ENCODE measurements around the gene GRIK3.

Gene GRIK3

GRCh38 chr1:36872126-36872754, 162.1 kb downstream of the GRIK3 start:
- Histone ChIP-seq H3K9me3 (ENCODE audit: control insufficient read depth, low read length) (no peaks in the 10 kb centered on the region), H3K27ac (ENCODE audit: insufficient read depth, low read depth, low read length, poor library complexity, severe bottlenecking) (no peak overlapping the region), H3K27me3 (ENCODE audit: control insufficient read depth, insufficient read depth, low read length, poor library complexity, severe bottlenecking) (no peaks in the 10 kb centered on the region), H3K4me3 (ENCODE audit: insufficient read depth, low read depth, low read length) (no peak overlapping the region), H3K36me3 (ENCODE audit: control insufficient read depth, insufficient read depth, low read length) (no peaks in the 10 kb centered on the region), H3K4me1 (ENCODE audit: control insufficient read depth, insufficient read depth, low read length) (no peaks in the 10 kb centered on the region)
- WGBS, 2 experiments = 95 to 96% methylated on average over 22 of the region's 22 CpGs

GRCh38 chr1:36871146-36871971, 163.0 kb downstream of the GRIK3 start:
- no peak overlapping the region for H3K27ac ChIP-seq (ENCODE audit: insufficient read depth, low read depth, low read length, poor library complexity, severe bottlenecking)
- H3K27me3 ChIP-seq (ENCODE audit: control insufficient read depth, insufficient read depth, low read length, poor library complexity, severe bottlenecking) = no peaks in the 10 kb centered on the region
- 80 to 81% methylated on average over 21 of the region's 21 CpGs for WGBS, 2 experiments
- no peaks in the 10 kb centered on the region for H3K9me3 ChIP-seq (ENCODE audit: control insufficient read depth, low read length)
- no peaks in the 10 kb centered on the region for H3K36me3 ChIP-seq (ENCODE audit: control insufficient read depth, insufficient read depth, low read length)
- H3K4me1 ChIP-seq (ENCODE audit: control insufficient read depth, insufficient read depth, low read length) = no peaks in the 10 kb centered on the region
- H3K4me3 ChIP-seq (ENCODE audit: insufficient read depth, low read depth, low read length) = no peak overlapping the region

- H3K4me1 ChIP-seq (ENCODE audit: control insufficient read depth, insufficient read depth, low read length) = no peaks in the 10 kb centered on the region
- H3K27ac ChIP-seq (ENCODE audit: insufficient read depth, low read depth, low read length, poor library complexity, severe bottlenecking) = no peak overlapping the region
- H3K4me3 ChIP-seq (ENCODE audit: insufficient read depth, low read depth, low read length) = no peak overlapping the region
- H3K36me3 ChIP-seq (ENCODE audit: control insufficient read depth, insufficient read depth, low read length) = no peaks in the 10 kb centered on the region
- no peaks in the 10 kb centered on the region for H3K9me3 ChIP-seq (ENCODE audit: control insufficient read depth, low read length)
- 87 to 90% methylated on average over 5 of the region's 5 CpGs for WGBS, 2 experiments
- H3K27me3 ChIP-seq (ENCODE audit: control insufficient read depth, insufficient read depth, low read length, poor library complexity, severe bottlenecking) = no peaks in the 10 kb centered on the region
Measured at GRCh38 chr1:36869826-36870225, 164.5 kb downstream of the GRIK3 start.

- no peak overlapping the region for H3K27ac ChIP-seq (ENCODE audit: insufficient read depth, low read depth, low read length, poor library complexity, severe bottlenecking)
- no peaks in the 10 kb centered on the region for H3K4me1 ChIP-seq (ENCODE audit: control insufficient read depth, insufficient read depth, low read length)
- H3K4me3 ChIP-seq (ENCODE audit: insufficient read depth, low read depth, low read length) = no peak overlapping the region
- WGBS, 2 experiments = 91 to 95% methylated on average over 6 of the region's 6 CpGs
- no peaks in the 10 kb centered on the region for H3K36me3 ChIP-seq (ENCODE audit: control insufficient read depth, insufficient read depth, low read length)
- H3K9me3 ChIP-seq (ENCODE audit: control insufficient read depth, low read length) = no peaks in the 10 kb centered on the region
- H3K27me3 ChIP-seq (ENCODE audit: control insufficient read depth, insufficient read depth, low read length, poor library complexity, severe bottlenecking) = no peaks in the 10 kb centered on the region
Measured at GRCh38 chr1:36869054-36869453, 165.3 kb downstream of the GRIK3 start.

- 92 to 94% methylated on average over 3 to 4 of the region's 4 CpGs for WGBS, 2 experiments
- Histone ChIP-seq H3K4me3 (ENCODE audit: insufficient read depth, low read depth, low read length) (no peak overlapping the region), H3K4me1 (ENCODE audit: control insufficient read depth, insufficient read depth, low read length) (no peaks in the 10 kb centered on the region), H3K27ac (ENCODE audit: insufficient read depth, low read depth, low read length, poor library complexity, severe bottlenecking) (no peak overlapping the region), H3K36me3 (ENCODE audit: control insufficient read depth, insufficient read depth, low read length) (no peaks in the 10 kb centered on the region), H3K27me3 (ENCODE audit: control insufficient read depth, insufficient read depth, low read length, poor library complexity, severe bottlenecking) (no peaks in the 10 kb centered on the region), H3K9me3 (ENCODE audit: control insufficient read depth, low read length) (no peaks in the 10 kb centered on the region)
Measured at GRCh38 chr1:36867575-36867974, 166.7 kb downstream of the GRIK3 start.

- Histone ChIP-seq H3K4me3 (ENCODE audit: insufficient read depth, low read depth, low read length) (no peak overlapping the region), H3K27ac (ENCODE audit: insufficient read depth, low read depth, low read length, poor library complexity, severe bottlenecking) (no peak overlapping the region), H3K9me3 (ENCODE audit: control insufficient read depth, low read length) (no peaks in the 10 kb centered on the region), H3K36me3 (ENCODE audit: control insufficient read depth, insufficient read depth, low read length) (no peaks in the 10 kb centered on the region), H3K27me3 (ENCODE audit: control insufficient read depth, insufficient read depth, low read length, poor library complexity, severe bottlenecking) (no peaks in the 10 kb centered on the region), H3K4me1 (ENCODE audit: control insufficient read depth, insufficient read depth, low read length) (no peaks in the 10 kb centered on the region)
- WGBS, 2 experiments = 90 to 92% methylated on average over 6 of the region's 6 CpGs
Measured at GRCh38 chr1:36866169-36866814, 168.0 kb downstream of the GRIK3 start.

GRCh38 chr1:36865602-36865900, 168.8 kb downstream of the GRIK3 start:
- no peaks in the 10 kb centered on the region for H3K9me3 ChIP-seq (ENCODE audit: control insufficient read depth, low read length)
- no peak overlapping the region for H3K4me3 ChIP-seq (ENCODE audit: insufficient read depth, low read depth, low read length)
- H3K27me3 ChIP-seq (ENCODE audit: control insufficient read depth, insufficient read depth, low read length, poor library complexity, severe bottlenecking) = no peaks in the 10 kb centered on the region
- whole genome bisulfite sequencing, 2 experiments = 77 to 80% methylated on average over 1 of the region's 1 CpG
- H3K36me3 ChIP-seq (ENCODE audit: control insufficient read depth, insufficient read depth, low read length) = no peaks in the 10 kb centered on the region
- no peak overlapping the region for H3K27ac ChIP-seq (ENCODE audit: insufficient read depth, low read depth, low read length, poor library complexity, severe bottlenecking)
- no peaks in the 10 kb centered on the region for H3K4me1 ChIP-seq (ENCODE audit: control insufficient read depth, insufficient read depth, low read length)

- no peaks in the 10 kb centered on the region for H3K27me3 ChIP-seq (ENCODE audit: control insufficient read depth, insufficient read depth, low read length, poor library complexity, severe bottlenecking)
- H3K27ac ChIP-seq (ENCODE audit: insufficient read depth, low read depth, low read length, poor library complexity, severe bottlenecking) = no peak overlapping the region
- no peaks in the 10 kb centered on the region for H3K36me3 ChIP-seq (ENCODE audit: control insufficient read depth, insufficient read depth, low read length)
- no peak overlapping the region for H3K4me3 ChIP-seq (ENCODE audit: insufficient read depth, low read depth, low read length)
- WGBS, 2 experiments = 91 to 92% methylated on average over 10 to 11 of the region's 11 CpGs
- no peaks in the 10 kb centered on the region for H3K9me3 ChIP-seq (ENCODE audit: control insufficient read depth, low read length)
- H3K4me1 ChIP-seq (ENCODE audit: control insufficient read depth, insufficient read depth, low read length) = no peaks in the 10 kb centered on the region
Measured at GRCh38 chr1:36864823-36865601, 169.3 kb downstream of the GRIK3 start.

- H3K9me3 ChIP-seq (ENCODE audit: control insufficient read depth, low read length) = no peaks in the 10 kb centered on the region
- H3K27me3 ChIP-seq (ENCODE audit: control insufficient read depth, insufficient read depth, low read length, poor library complexity, severe bottlenecking) = no peaks in the 10 kb centered on the region
- 65 to 69% methylated on average over 6 of the region's 6 CpGs for whole genome bisulfite sequencing, 2 experiments
- no peak overlapping the region for H3K4me3 ChIP-seq (ENCODE audit: insufficient read depth, low read depth, low read length)
- H3K36me3 ChIP-seq (ENCODE audit: control insufficient read depth, insufficient read depth, low read length) = no peaks in the 10 kb centered on the region
- no peak overlapping the region for H3K27ac ChIP-seq (ENCODE audit: insufficient read depth, low read depth, low read length, poor library complexity, severe bottlenecking)
- no peaks in the 10 kb centered on the region for H3K4me1 ChIP-seq (ENCODE audit: control insufficient read depth, insufficient read depth, low read length)
Measured at GRCh38 chr1:36864182-36864822, 170.0 kb downstream of the GRIK3 start.

All from ectodermal cell (in vitro differentiated cells).